Activated naive CD8-positive, alpha-beta T cell treated with anti-CD3 and anti-CD28 coated beads, Interleukin-2, amount 10 ng/mL, durations not matched to agents 7 days and 5 days (primary cell): ENCODE results near the gene ZNF629. TPM values are rescaled to one million over a fixed set of nuclear protein-coding genes. Genes with fewer than 3 reads are reported as not detected.
"Not testable (repeated sequence)": the region's sequence is repeated elsewhere in the genome, so short reads cannot be mapped to it uniquely, and the experiment has no call there.

Experiments used
- ATAC-seq: fragments of 150-1000 bp; cut with Tn5 transposase; one replicate; pipeline ENCODE4 v1.10.0; 2021; ENCODE audit warnings: low read depth, moderate library complexity
- POLR2A ChIA-PET: fragments of 350-600 bp; sonication (Branson Sonifier 250); formaldehyde crosslinking; loops from one replicate; lab custom pipeline; 2021; ENCODE audit warnings: antibody characterized with exemption; lab: Charles Lee
- DNase-seq: peaks from one replicate; pipeline ENCODE4 v3.0.0; 2021
- H3K27ac Mint-ChIP-seq: one replicate; pipeline ENCODE4 v1.8.0; 2022; ENCODE audit warnings: mild to moderate bottlenecking, mixed read lengths
- H3K27me3 Mint-ChIP-seq: one replicate; pipeline ENCODE4 v1.8.0; 2022; ENCODE audit warnings: mild to moderate bottlenecking, moderate library complexity, mixed read lengths
- H3K36me3 Mint-ChIP-seq: one replicate; pipeline ENCODE4 v1.8.0; 2021; ENCODE audit warnings: mild to moderate bottlenecking, mixed read lengths
- H3K4me1 Mint-ChIP-seq: one replicate; pipeline ENCODE4 v1.8.0; 2021; ENCODE audit warnings: mixed read lengths
- H3K4me3 Mint-ChIP-seq: one replicate; pipeline ENCODE4 v1.8.0; 2022; ENCODE audit warnings: mild to moderate bottlenecking, moderate library complexity, mixed read lengths
- H3K9me3 Mint-ChIP-seq: one replicate; pipeline ENCODE4 v1.8.0; 2021; ENCODE audit warnings: mixed read lengths
- total RNA-seq, 2 experiments: library from RNA; stranded (reverse); gene quantifications; one replicate each; pipeline ENCODE4 v1.2.3, GENCODE V29; 2021

Gene ZNF629
- 1 to 10 TPM; 5.2 to 6.0 TPM for total RNA-seq

- H3K27me3 Mint-ChIP-seq, result peaks cover 17% of the 10 kb centered on the region
- H3K4me1 Mint-ChIP-seq, result peaks cover 8% of the 10 kb centered on the region
- DNase-seq (no peak), ATAC-seq (peak; percentile 40)
- H3K36me3 Mint-ChIP-seq, result no peaks in the 10 kb centered on the region
- peak within 1 kb of the TSS; percentile 20 for H3K27ac Mint-ChIP-seq
- H3K9me3 Mint-ChIP-seq, result no peaks in the 10 kb centered on the region
- POLR2A ChIA-PET, result interaction anchor here (1.2 kb wide), 1 partner anchor 18 kb away, joined by 5 read pairs; no protein-coding TSS in a partner anchor
- H3K4me3 Mint-ChIP-seq, result peak within 1 kb of the TSS; percentile 84
These were observed at the start of gene ZNF629 for GRCh38 chr16:30786936-30787612. TSS of gene ZNF629 (minus strand) at chr16:30787205. CDS start at chr16:30784482, 2,723 bp downstream.

- POLR2A ChIA-PET, result no interaction called here
- Mint-ChIP-seq H3K27ac (no peak overlapping the region), H3K27me3 (peaks cover 3% of the 10 kb centered on the region)
These were observed 47.2 kb upstream of the ZNF629 start for GRCh38 chr16:30834130-30834740.

GRCh38 chr16:30830072-30830417 is 43.0 kb upstream of the ZNF629 start:
- Mint-ChIP-seq H3K27ac (no peak overlapping the region), H3K4me3 (no peak overlapping the region)

More at GRCh38 chr16:30834130-30834740, 47.2 kb upstream of the ZNF629 start:
- no peak for ATAC-seq
- Mint-ChIP-seq H3K4me3 (no peak overlapping the region), H3K9me3 (no peaks in the 10 kb centered on the region), H3K4me1 (no peaks in the 10 kb centered on the region), H3K36me3 (no peaks in the 10 kb centered on the region)
- DNase-seq, result no peak

GRCh38 chr16:30829130-30830071 is 42.4 kb upstream of the ZNF629 start:
- POLR2A ChIA-PET, result interaction anchor here (0.6 kb wide), 1 partner anchor 97 kb away, joined by 3 read pairs; no protein-coding TSS in a partner anchor
- no peaks in the 10 kb centered on the region for H3K36me3 Mint-ChIP-seq
- H3K27ac Mint-ChIP-seq, result no peak overlapping the region
- no peak for DNase-seq
- no peak overlapping the region for H3K4me3 Mint-ChIP-seq
- no peak for ATAC-seq
- H3K27me3 Mint-ChIP-seq, result peaks cover 8% of the 10 kb centered on the region
- H3K4me1 Mint-ChIP-seq, result no peaks in the 10 kb centered on the region
- no peaks in the 10 kb centered on the region for H3K9me3 Mint-ChIP-seq

More at GRCh38 chr16:30830072-30830417, 43.0 kb upstream of the ZNF629 start:
- ATAC-seq, result no peak
- Mint-ChIP-seq H3K36me3 (no peaks in the 10 kb centered on the region), H3K9me3 (no peaks in the 10 kb centered on the region), H3K4me1 (no peaks in the 10 kb centered on the region), H3K27me3 (peaks cover 8% of the 10 kb centered on the region)
- POLR2A ChIA-PET, result interaction anchor here (0.6 kb wide), 2 partner anchors 23 to 97 kb away, joined by 3 read pairs; no protein-coding TSS in a partner anchor
- DNase-seq, result no peak

GRCh38 chr16:30821891-30822290 is 34.9 kb upstream of the ZNF629 start:
- ATAC-seq (no peak), DNase-seq (no peak)
- H3K27ac Mint-ChIP-seq, result no peak overlapping the region
- no peaks in the 10 kb centered on the region for H3K27me3 Mint-ChIP-seq
- no peak overlapping the region for H3K4me3 Mint-ChIP-seq
- no peaks in the 10 kb centered on the region for H3K4me1 Mint-ChIP-seq
- H3K9me3 Mint-ChIP-seq, result no peaks in the 10 kb centered on the region
- POLR2A ChIA-PET, result no interaction called here
- H3K36me3 Mint-ChIP-seq, result no peaks in the 10 kb centered on the region

GRCh38 chr16:30821441-30821840 is 34.4 kb upstream of the ZNF629 start:
- POLR2A ChIA-PET, H3K36me3 Mint-ChIP-seq, H3K27ac Mint-ChIP-seq, H3K4me1 Mint-ChIP-seq, DNase-seq, H3K9me3 Mint-ChIP-seq, ATAC-seq, H3K27me3 Mint-ChIP-seq, H3K4me3 Mint-ChIP-seq: not testable (repeated sequence)

- DNase-seq (no peak), ATAC-seq (no peak)
- no peak overlapping the region for H3K4me3 Mint-ChIP-seq
- H3K36me3 Mint-ChIP-seq, result no peaks in the 10 kb centered on the region
- no peak overlapping the region for H3K27ac Mint-ChIP-seq
- no peaks in the 10 kb centered on the region for H3K27me3 Mint-ChIP-seq
- no peaks in the 10 kb centered on the region for H3K4me1 Mint-ChIP-seq
- POLR2A ChIA-PET, result no interaction called here
- H3K9me3 Mint-ChIP-seq, result no peaks in the 10 kb centered on the region
These were observed 34.0 kb upstream of the ZNF629 start for GRCh38 chr16:30820952-30821421.

GRCh38 chr16:30816769-30817168 is 29.8 kb upstream of the ZNF629 start:
- DNase-seq (no peak), ATAC-seq (no peak)
- no peaks in the 10 kb centered on the region for H3K9me3 Mint-ChIP-seq
- H3K4me1 Mint-ChIP-seq, result peaks cover 11% of the 10 kb centered on the region
- POLR2A ChIA-PET, result interaction anchor here (0.7 kb wide), 1 partner anchor 42 kb away, joined by 5 read pairs; no protein-coding TSS in a partner anchor
- no peak overlapping the region for H3K4me3 Mint-ChIP-seq
- no peaks in the 10 kb centered on the region for H3K27me3 Mint-ChIP-seq
- no peak overlapping the region for H3K27ac Mint-ChIP-seq
- H3K36me3 Mint-ChIP-seq, result no peaks in the 10 kb centered on the region

GRCh38 chr16:30813821-30814189 is 26.8 kb upstream of the ZNF629 start:
- H3K9me3 Mint-ChIP-seq, result no peaks in the 10 kb centered on the region
- no peak for ATAC-seq
- H3K4me3 Mint-ChIP-seq, result peak overlapping the region; percentile 83
- peaks cover 1% of the 10 kb centered on the region for H3K27me3 Mint-ChIP-seq
- H3K4me1 Mint-ChIP-seq, result peaks cover 11% of the 10 kb centered on the region
- peak overlapping the region; percentile 88 for H3K27ac Mint-ChIP-seq
- POLR2A ChIA-PET, result interaction anchor here (0.6 to 1.8 kb wide), 9 partner anchors 8 to 129 kb away, joined by 3 to 7 read pairs (median 3); partner anchors contain the start of gene SRCAP
- DNase-seq, result no peak
- no peaks in the 10 kb centered on the region for H3K36me3 Mint-ChIP-seq

GRCh38 chr16:30809675-30810074 is 22.7 kb upstream of the ZNF629 start:
- not testable (repeated sequence) for H3K27ac Mint-ChIP-seq, H3K9me3 Mint-ChIP-seq

GRCh38 chr16:30808890-30809426 is 22.0 kb upstream of the ZNF629 start:
- H3K27ac Mint-ChIP-seq, H3K36me3 Mint-ChIP-seq, POLR2A ChIA-PET, DNase-seq, ATAC-seq, H3K9me3 Mint-ChIP-seq, H3K4me3 Mint-ChIP-seq: not testable (repeated sequence)
- H3K27me3 Mint-ChIP-seq, result peaks cover 10% of the 10 kb centered on the region
- H3K4me1 Mint-ChIP-seq, result peaks cover 19% of the 10 kb centered on the region

More at GRCh38 chr16:30809675-30810074, 22.7 kb upstream of the ZNF629 start:
- POLR2A ChIA-PET, H3K36me3 Mint-ChIP-seq, ATAC-seq, DNase-seq, H3K4me3 Mint-ChIP-seq: not testable (repeated sequence)
- H3K27me3 Mint-ChIP-seq, result peaks cover 10% of the 10 kb centered on the region
- peaks cover 21% of the 10 kb centered on the region for H3K4me1 Mint-ChIP-seq

GRCh38 chr16:30808146-30808545 is 21.1 kb upstream of the ZNF629 start:
- Mint-ChIP-seq H3K27me3 (peaks cover 10% of the 10 kb centered on the region), H3K4me1 (peaks cover 18% of the 10 kb centered on the region), H3K27ac (no peak overlapping the region), H3K9me3 (no peaks in the 10 kb centered on the region), H3K36me3 (no peaks in the 10 kb centered on the region), H3K4me3 (no peak overlapping the region)
- POLR2A ChIA-PET, result no interaction called here
- ATAC-seq, result no peak
- DNase-seq, result no peak
